GM21423 (cell line): ENCODE measurements around the gene LRBA.
"Not testable (repeated sequence)": the region's sequence is repeated elsewhere in the genome, so short reads cannot be mapped to it uniquely, and the experiment has no call there.

Experiments
- ATAC-seq: cut with Tn5 transposase; IDR thresholded peaks from one replicate; pipeline ENCODE4 v1.9.1; 2021; ENCODE audit warnings: mild to moderate bottlenecking, moderate library complexity; ENCODE audit not compliant: unreplicated experiment

LRBA gene

DNA sequence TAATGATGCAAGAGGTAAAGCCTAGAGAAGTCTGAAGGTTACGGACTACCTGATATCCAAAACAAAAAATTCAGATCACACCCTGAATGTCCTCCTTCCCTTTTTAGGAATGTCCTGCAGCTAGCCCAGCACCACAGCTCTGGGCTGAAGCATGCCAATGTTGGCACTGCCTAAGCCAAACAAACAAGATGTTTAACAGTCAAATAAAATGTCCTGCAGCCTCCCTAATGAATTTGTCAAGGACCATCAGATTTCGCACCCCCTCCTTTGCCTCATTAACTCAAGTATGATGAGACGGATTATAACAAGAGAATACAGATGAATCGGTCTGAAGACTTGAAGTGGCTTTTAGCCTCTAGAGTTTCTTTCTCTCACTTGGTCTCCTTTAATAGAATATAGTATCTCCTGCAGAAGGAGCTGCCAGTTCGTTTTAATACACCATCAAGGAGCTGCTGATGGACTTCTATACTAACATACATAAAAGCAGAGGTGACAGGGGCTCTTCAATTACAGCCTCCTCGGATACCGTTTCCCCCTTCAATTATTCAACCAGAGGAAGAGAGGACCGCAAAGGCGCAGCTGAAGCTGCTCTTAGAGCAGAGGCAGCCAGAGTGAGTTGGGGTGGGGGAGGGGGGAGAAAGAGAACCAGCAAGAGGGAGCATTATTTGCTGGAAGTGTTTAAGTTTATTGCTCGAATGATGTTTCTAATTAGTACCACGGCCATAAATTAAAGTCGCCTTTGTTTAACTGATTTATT is 436.2 kb downstream of the LRBA start:
- no peak for ATAC-seq

DNA sequence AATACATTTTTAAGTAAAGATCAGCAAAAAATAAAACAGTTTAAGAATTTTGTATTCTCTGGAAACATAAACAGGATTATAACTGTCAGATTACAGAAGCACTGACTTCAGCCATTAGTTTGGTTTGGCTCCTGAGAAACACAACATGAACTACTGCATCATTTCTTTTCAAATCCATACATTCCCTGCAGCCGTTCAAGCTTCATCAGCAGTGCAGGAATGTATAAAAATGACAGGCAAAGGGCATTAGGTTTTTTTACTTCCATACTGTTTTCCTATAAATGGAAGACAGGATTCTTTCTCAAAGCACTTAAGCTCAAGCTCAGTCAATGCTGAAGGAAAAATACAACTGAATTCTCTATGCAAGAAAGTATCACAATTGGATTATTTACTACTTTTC is 437.3 kb downstream of the LRBA start:
- ATAC-seq: no peak

DNA sequence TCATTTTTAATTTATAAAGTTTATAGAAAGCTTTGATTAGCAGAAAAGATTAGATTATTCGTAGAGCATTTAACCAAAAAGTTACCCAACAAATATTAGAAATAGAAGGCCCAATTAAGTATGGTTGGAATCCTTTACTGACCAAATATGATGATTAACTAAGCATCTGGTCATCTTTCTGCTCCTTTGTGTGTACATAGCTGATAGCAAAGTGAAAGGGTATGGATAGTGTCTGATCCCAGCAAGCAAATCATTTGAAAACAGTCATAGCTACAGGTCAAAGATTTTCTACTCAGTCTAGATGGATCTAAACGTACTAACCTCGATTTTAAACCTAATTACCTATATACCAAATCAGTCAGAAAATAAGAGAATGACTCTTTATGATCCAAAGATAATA is 440.4 kb downstream of the LRBA start:
- ATAC-seq: no peak

DNA sequence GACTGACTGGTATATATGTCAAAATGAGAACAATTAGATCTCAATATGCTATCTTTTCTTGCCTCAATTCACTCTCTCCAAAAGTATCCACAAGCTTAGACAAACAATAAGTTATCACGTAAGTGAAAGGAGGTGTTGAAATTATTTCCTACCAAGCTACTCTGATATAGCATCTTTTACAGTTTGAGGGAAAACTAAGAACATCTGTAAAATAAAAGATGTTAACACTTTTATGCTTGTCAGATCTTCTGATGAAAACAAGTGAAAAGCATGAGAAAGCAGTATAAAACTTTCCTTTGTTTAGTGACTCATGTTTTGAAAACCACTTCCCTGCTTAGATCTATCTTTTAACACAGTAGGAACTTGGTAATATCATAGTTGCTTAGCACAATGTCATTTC is 441.6 kb downstream of the LRBA start:
- ATAC-seq: no peak

DNA sequence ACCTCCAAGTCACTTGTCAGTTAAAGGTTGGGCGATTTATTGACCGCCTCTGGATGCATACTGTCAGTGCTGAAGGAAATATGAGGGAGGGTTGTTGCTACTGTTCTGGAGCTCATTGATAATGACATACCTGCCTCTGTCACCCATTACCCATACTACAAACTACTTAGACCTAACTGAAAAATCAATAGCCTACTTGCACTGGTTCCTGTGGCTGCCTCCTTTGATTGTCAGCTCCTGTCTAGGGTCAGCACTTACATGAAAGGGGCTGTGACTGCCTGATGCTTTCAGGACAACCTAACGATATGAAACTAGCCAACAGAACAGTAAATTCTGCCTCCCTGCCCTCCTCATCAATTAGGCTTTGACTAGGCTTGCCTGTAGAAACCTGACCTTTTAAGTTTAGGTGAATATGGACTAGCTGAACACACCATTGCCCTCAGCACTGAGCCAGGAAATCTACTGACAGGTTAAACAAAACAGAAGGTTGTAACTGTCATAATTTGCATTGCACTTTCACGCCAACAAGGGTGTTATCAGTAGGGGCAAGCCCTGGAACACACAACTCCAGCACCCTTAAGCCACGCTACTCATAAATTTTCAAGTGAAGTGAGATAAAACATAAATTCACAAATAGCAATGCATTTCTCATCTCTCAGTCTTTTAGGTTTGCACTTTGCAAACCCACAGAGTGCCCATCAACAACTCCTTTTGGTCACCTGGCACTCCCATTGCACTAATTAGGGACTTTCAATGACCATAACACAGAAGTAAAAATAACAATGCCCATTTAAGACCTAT is 442.2 kb downstream of the LRBA start:
- no peak for ATAC-seq

DNA sequence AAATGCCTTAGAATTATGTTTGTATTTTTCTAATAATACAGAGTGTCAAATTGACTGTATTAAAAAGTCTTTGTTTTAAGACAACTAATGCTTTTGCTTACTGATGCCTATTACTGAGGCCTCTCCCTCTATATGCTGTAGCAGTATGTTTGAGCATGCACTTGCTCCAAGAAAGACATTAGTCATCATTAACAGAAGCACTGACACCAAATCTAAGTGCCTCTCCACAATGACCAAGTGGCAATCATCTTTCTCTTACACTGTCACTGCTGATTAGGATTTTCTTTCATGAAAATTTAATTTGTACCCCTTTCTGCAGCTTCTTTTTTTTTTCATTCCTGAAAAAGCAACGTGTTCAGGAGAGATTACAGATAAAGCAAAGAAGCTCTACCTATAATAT is 444.2 kb downstream of the LRBA start:
- no peak for ATAC-seq

- no peak for ATAC-seq
Observed at GRCh38 chr4:150569998-150570535, 445.0 kb downstream of the LRBA start.

- no peak for ATAC-seq
Observed at GRCh38 chr4:150569384-150569987, 445.6 kb downstream of the LRBA start.

GRCh38 chr4:150567070-150567469 is 448.0 kb downstream of the LRBA start:
- ATAC-seq: no peak

GRCh38 chr4:150564967-150565366 is 450.1 kb downstream of the LRBA start:
- ATAC-seq: not testable (repeated sequence)

DNA sequence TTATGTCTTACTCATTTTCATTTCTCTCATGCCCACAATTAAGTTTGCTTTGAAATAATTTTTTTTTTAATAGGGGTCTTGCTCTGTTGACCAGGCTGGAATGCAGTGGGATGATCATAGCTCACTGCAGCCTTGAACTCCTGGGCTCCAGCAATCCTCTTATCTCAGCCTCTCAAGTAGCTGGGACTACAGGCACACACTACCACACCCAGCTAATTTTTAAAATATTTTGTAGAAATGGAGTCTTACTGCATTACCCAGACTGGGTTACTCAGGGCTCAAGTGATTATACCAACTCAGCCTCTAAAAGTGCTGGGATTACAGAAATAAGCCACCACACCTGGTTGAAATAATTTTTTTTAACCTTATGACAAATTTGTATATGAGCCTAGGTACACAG is 452.3 kb downstream of the LRBA start:
- ATAC-seq: no peak

DNA sequence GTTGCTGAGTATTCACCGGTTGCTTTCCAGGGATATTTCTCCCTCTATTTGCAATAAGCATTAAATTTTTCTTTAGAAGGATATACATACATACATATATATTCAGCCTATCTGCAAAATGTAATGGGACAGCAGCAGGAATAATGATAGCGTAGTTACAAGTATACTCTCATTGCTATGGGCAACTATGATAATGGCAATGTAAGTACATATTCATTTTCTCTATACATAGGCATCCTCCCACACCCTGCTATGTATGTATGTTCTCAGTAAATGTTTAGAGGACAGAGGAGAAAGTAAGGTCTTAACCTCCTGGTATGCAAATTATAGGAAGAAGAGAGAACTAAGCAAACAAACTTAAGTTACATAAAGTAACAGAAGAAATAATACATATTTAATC is 452.8 kb downstream of the LRBA start:
- no peak for ATAC-seq

GRCh38 chr4:150561143-150561737 is 453.8 kb downstream of the LRBA start:
- ATAC-seq: no peak

- not testable (repeated sequence) for ATAC-seq
Observed at GRCh38 chr4:150557811-150558210, 457.3 kb downstream of the LRBA start.

GRCh38 chr4:150547154-150547838 is 467.8 kb downstream of the LRBA start:
- no peak for ATAC-seq

DNA sequence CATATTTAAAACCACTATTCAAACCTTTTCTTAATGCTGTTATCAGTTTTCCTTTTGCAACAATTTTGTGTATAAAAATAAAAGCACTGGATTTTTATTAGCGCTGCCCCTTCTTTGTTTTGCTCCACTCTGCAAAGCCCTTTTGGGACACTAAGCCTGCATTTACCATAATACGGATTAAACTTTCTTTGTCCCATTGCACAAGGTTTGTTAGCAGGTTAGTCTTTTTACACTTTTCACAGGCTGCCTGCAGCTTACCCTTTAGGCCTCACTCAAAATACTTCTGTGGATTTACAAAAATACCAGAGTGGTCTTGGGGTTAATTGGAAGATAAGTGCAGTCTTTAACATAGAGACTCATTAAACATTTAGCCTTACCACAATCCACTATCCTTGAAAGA is 468.8 kb downstream of the LRBA start:
- no peak for ATAC-seq

GRCh38 chr4:150543042-150543441 is 472.0 kb downstream of the LRBA start:
- ATAC-seq: no peak

DNA sequence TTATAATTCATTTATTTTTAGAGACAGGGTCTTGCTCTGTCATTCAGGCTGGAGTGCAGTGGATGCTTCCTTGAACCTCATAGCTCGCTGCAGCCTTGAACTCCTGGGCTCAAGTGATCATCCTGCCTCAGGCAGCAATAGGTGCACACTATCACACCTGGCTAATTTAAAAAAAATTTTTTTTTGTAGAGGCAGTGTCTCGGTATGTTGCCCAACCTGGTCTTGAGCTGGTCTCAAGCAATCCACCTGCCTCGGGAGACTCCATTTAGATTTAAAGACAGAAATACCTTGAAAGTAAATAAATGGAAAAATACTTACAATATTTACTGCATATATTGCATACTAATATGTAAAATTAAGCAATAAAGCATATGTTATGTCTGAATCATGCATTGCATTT is 473.4 kb downstream of the LRBA start:
- ATAC-seq: no peak

GRCh38 chr4:150540959-150541360 is 474.1 kb downstream of the LRBA start:
- ATAC-seq: no peak

GRCh38 chr4:150540536-150540935 is 474.5 kb downstream of the LRBA start:
- no peak for ATAC-seq

DNA sequence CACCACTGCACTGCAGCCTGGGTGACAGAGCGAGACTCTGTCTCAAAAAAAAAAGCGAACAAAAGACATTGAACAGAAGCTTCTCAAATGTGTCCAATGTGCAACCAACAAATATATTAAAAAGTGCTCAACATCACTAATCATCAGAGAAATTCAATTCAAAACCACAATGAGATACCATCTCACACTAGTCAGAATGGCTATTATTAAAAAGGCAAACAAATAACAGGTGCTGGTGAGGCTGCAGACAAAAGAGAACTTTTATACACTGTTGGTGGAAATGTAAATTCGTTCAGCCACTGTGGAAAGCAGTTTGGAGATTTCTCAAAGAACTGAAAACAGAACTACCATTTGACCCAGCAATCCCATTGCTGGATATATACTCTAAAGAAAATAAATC is 477.2 kb downstream of the LRBA start:
- ATAC-seq: not testable (repeated sequence)
